GM20431 (cell line): ENCODE data around the gene POLG2.
"Not testable (repeated sequence)": the region's sequence is repeated elsewhere in the genome, so short reads cannot be mapped to it uniquely, and the experiment has no call there.

Experiments used
- in situ Hi-C: fragments of 300-500 bp; cut with MseI, MboI; formaldehyde crosslinking; loops from one replicate; pipeline ENCODE4 v1.15.0; 2020; ENCODE audit warnings: low sequenced_read_pairs; ENCODE audit not compliant: unreplicated experiment

Gene POLG2

DNA sequence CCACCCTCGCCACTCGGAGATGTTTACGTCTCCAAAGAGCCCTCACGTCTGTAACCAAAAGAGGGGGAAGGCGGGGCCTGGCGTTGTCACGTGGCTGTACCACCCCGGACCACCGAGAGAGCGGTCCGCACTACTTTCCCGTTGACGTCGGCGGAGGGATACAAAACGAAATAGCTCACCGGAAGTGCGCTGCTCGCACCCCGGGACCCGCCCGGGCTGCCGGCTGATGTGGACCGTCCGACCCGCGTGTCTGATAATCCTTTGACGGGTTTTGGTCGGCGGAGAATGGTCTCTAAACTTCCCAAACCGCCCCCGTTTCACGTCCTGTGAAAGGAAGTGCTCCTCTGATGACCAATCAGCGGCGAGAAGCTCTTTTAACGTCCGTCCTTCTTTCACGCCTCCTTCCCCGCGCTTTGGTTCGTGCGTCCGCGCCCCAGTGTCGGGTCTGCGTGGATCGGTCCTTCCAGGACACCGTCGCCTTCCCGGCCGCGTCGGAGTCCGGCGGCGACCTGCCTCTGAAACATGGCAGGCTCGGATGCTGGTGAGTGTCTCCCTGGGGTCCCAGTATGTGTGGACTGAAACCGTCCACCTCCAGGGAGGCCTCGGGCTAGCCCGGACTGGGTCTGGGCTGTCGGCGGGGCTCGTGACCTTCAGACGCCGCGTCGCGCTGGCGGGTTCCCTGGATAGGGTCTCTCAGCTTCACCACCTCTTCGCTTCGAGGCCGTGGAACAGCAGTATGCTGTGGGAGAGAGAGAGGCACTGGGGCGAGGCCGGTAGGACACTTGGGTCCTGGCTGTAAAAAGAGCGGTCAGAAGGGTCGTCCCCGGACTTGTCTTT, 9.9 kb upstream of the POLG2 start, which contains the start of gene CEP95:
Gene CEP95 (plus strand): TSS at position 402 of the 837 bp plus-strand sequence. CDS start 121 bp downstream, at position 523.
- in situ Hi-C loops = no loop called here

DNA sequence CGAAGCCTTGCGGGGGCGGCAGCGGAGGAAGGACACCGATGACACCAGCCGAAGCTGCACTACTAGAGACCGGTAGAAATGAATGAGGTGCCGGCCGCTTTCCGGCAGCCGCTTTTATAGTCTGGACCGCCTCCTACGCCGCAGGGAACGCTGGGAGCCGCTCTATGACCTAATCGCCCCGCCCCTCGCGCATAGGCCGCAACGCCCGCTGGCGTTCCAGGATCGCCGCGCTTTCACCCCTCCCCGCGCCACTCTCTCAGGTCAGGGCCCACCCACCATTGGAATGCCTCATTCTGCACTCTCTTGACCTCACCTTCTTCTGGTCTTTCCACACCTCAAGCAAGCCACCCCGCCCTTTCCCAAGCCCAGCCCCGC, 9.3 kb upstream of the POLG2 start, which contains the start of gene DDX5:
Gene DDX5 (minus strand): TSS at position 89 of the 375 bp plus-strand sequence. CDS start 170 bp downstream, outside the sequence.
- in situ Hi-C loops = no loop called here

DNA sequence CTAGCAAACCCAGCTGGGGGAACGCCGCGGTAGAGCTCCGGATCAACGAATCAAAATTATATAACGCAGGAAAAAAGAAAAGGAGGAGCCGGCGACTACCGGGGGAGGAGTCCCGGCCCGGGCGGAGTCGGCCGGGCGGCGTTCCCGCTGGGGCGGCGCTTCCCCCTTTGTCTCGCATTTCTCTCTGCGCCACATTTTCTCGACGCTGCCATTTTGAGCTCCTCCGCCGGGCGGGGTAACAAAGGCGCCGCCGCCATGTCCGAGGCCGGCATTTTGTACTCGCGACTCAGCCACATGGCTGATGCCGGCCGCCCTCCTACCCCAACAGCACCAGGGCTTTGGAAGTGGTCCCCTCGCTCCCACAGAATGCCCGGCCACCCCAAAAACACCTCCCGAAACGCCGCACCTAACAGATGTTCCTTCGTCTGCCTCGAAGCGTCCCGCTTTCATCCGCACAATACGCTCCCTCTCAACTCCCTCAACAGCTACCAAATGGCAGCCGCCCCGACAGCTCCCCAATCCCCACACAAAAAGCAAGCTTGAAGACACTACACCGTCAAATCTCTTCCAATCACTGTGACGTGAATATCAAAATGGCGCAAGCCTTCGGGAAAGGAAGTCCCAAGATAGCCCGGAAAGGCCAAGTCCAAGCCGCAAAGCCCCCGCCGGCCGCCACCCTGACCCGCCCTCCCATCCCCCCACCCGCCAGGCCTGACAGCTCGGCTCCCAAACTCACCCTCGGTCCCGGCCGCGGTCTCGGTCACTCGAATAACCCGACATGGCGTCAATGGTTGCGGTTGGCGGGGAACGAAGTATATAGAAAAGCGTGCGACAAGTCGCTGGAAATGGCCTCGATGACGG, 8.7 kb upstream of the POLG2 start:
- in situ Hi-C loops = no loop called here

DNA sequence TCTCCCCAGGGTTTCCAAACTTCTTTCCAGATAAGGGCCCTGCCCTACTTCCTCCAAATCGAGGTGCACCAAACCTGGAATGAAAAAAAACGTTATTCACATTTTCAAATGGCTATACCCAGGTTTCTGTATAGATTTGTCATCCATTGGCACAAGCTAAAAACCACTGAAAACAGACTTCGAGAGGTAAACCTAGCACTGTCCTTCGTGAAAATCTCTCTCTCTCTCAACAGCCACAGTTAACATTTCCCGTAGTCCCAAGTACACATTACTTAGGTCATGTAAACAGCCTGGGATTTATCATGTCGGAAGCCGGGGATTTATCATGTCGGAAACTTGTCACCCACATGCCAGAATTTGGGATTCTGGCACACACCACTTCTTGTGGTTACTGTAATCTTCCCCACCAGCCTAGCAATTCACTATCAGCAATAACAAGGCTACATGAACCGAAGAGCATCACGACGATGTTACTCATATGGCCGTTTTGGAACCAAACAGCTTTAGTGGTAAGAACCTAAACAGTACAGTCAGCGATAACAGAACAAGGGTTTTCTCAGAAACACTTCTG, 8.0 kb upstream of the POLG2 start:
- in situ Hi-C loops = no loop called here

DNA sequence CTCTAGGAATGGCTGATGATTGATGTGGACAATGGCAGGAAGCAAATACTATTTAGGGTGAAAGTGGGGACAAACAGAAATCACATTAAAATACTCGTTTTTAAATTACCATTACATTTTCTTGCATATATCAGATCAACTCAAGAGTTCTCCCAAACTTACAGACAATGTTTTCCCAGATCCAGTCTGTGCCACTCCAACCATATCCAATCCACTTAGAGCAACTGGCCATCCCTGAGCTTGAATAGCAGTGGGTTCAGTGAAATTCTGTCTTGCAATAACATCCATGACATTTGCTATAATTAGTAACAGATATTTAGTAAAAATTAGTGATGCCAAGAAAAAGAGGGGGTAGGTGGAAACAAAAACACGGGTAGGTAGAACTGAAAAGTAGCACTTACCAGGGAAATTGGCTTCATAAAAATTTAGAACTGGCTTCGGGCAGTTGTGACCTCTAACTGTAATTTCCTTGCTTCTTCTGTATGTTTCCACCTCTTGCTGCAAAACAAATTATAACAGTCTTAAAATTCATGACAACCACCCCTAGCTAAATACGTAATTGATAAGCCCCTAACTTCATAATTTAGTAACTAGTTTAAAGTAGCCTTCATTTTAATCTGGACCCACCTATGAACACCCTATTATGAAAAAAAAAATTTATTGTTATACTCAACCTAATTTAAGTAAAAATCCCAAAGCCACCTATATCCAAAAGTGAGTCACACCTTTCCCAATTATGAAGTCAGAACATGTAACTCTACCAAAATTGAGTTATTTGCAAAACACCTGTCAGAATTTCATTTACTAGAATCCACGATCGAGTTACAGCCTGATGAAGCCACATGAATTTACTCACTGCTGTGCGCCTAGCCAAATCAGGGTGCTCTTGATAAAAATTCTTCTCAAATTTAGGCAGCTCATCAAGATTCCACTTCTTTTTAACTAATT, 7.2 kb upstream of the POLG2 start:
- in situ Hi-C loops = no loop called here

DNA sequence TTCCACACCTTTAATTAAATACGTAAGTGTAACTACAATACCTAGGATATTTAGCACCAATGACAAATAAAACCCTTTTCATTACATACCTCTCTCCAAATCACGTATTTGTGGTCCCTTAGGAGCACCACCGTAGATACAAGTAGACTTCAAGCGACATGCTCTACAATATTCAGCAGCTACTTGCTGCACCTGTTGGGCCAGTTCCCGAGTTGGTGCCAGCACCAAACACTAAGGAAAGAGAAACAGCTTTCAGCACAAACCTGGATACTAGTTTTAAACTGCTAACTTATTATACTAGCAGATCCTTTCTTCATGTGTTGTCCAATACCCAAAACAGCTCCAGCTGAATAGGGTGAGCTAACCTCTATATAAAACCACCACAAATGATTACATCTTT, 6.5 kb upstream of the POLG2 start:
- in situ Hi-C loops = no loop called here

DNA sequence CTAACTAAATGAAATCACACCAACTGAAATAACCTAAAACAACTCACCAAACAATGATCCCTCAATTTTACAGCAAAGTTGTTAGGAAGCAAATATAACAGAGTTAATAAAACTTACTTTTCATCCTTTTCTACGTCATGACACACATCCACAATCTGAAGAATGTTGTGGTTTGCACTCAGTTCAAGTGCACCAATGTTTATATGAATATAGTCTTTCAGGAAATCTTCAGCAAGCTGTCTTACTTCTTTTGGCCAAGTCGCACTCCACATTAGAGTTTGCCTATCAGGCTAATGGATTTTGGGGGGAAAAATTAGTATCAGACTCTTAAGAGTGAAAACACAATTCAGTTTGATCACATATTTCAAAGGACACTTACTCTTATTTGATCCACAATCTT, 6.0 kb upstream of the POLG2 start:
- in situ Hi-C loops = no loop called here

DNA sequence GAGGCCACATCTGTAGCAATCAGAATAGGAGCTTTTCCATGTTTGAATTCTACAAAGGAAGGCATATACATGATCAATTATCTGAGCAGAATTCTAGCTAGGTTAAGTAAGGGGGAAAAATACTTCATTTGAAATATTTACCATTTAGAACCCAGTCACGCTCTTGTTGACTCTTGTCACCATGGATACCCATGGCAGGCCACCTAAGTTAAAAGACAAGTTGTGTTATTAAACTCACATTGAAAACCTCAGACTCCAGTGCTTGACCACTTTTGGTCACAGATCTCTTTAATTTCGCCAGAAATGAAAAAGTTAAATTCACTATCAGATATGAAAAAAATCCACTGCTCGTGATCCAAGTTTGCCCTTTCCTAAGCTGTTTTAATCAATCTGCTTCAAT, 5.2 kb upstream of the POLG2 start:
- in situ Hi-C loops = no loop called here

DNA sequence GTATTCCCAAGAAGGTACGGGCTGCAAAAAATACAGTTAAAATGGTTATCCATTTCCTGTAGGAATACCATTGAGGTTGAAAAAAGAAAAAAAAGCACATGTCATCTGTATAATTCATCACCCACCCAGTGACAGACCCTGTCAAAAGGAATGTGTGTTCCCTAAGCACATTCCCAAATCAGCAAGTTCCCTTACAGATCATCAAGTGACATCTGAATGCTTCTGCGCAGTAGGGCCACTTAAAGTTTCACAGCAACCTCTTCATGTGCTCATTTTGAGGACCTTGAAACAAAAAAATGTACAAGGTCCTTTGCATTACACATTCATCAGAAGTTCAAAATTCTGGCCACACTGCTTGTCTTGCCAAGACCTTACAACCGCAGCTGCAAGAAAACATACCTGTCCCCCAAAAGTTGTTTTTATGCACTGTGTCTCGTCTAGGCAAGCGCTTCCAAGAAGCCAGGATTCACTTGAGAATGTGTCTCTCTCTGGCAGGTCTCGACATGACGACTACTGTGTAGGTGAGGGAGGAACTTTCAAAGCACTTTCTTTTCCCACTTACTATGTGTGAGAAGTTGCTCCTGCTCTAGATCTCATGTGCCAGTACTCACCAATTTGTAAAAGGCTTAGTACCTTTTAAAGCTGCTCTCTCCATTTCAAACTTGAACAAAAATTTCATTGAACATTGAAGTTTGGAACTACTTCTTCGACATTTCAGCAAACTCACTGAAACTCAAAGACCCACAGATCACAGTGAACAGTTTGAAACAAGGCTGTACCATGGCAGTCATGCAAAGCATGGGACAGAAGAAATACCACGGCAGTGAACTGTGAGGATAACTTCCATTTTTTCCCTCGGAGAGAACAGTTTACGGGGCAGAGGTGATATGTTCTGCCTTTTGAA, 4.3 kb upstream of the POLG2 start:
- in situ Hi-C loops = no loop called here

DNA sequence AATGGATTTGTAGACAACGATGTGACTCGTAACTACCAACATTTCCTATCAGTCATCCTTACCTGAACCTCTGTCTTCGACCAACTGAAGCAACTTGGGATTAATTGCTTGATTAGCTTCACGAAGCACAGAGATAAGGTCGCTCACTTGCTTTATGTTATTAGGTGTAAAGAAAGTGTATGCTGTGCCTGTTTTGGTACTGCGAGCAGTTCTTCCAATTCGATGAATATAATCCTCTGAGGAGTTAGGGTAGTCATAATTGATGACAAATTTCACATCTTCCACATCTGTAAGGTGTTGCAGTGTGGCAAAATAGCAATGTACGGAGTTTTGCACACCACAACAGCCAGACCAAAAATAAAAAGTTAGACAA, 3.6 kb upstream of the POLG2 start:
- in situ Hi-C loops = no loop called here

DNA sequence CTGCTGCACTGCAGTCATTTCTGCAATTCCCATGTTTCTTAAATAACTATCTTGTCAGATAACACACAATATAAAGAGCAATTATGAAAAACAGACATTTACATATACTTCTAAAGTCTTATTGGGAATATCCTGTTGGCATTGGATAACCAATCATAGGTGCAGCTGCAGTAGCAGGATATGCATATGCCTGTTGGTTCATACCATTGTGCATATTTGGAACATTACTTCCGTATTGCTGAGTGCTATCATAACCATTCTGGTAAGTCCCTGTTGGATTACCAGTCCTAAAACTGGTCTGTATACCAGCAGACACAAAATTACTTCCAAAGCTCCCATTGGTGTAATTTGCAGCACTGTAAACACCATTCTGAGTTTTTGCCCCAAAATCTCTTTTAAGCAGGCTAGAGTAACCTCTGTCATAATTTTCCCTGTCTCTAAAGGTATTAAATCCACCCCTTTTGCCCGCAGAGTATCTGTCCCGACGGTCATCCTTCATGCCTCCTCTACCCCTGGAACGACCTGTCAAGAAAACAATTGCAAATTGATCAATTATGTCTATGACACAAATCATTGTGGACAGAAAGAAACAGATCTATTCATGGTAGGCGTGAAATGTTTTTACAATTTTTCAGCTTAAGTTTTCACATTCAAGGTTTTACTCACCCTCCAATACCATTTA, 3.1 kb upstream of the POLG2 start:
- in situ Hi-C loops = no loop called here

DNA sequence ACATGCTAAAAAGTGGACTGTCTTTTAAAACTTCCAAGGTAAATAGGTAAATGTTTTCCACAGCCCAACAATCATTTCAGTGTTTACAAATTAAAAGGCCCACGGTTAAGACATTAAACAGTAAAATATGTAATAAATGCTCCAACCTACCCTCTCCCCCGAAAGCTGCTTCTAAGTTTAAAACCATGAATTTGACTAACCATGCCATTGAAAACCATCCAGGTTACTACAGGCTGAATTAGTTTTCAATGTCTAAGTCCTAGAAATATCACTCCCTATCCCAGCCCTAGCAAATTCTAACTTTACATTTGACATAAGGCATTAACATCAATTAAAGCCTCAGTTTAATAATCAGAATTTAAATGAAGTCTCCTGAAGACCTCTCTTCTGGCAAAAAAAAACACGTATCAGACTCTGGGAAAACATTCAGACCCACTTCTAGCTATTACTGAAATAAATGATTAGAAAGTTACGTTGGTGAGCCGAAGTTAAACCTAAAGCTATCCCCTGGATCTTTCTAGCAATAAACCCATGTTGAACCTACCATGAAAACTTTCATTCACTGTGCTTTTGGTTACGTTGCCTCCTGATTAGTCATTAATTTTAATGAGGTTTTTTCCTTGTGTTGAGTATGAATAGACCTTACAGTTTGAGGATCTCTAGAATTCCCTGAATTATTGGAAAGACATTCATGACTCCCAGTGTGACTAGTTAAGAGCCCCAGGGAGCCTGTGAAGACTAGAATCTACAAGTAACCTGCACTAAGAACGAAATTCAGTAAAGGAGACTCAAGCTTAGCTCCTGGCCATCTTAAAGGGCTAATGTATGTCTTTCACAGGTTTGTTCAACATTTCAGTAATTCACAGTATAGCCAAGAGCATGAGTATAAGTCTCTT, 1.7 kb upstream of the POLG2 start:
- in situ Hi-C loops = no loop called here

DNA sequence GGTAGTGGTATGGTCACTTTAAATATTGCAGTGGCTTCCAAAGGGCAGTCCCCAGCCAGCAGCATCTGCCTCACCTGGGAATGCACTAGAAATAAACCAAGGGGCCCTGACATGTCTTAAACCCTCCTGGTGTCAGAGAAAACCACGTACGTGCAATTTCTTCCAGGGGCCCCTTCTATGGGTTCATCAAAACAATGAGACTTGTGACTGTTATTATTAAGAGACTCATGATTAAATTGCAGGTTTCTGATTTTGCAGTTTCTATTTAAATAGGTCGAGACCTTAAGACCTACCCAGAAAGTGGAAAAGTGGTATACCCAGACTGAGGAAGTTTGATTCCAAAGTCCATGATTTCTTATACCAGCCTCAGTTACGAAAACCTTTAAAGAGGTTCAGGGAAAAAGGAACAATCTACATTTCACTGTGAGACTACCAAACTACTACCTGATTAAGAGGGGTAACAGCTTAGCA, 746 bp upstream of the POLG2 start:
- in situ Hi-C loops = no loop called here

DNA sequence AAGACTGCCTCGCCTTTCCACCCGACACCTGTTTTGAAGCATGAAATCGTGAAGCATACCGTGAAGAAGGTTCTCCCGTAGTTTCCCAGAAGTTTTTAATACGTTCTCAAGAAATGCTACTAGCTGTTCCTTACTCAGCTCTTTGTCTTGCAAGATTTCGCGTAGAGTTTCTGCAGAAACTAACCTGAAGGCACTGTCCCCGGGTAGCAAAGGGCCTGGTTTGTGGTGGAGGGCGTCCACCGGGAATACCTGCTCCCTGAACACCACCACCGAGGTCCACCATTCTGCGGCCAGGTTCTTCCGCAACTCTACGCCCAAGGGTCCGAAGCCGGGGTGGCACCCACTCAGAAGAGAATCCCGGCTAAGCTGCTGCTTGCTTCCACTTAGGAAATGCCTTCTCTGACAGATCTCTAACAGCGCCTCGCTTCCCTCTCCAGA, 487 bp downstream of the POLG2 start:
- in situ Hi-C loops = no loop called here

DNA sequence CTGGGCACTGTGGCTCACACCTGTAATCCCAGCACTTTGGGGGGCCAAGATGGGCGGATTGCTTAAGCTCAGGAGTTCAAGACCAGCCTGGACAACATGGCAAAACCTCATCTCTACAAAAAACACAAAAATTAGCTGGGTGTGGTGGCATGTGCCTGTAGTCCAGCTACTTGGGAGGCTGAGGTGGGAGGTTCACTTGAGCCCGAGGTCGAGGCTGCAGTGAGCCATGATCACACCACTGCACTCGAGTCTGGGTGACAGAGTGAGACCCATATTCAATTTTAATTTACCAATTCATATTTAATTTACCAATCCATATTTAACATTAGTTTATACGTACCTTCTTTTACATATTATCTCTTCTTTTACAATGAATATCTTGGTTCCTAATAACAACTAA, 1.6 kb downstream of the POLG2 start:
- in situ Hi-C loops = not testable (repeated sequence)

DNA sequence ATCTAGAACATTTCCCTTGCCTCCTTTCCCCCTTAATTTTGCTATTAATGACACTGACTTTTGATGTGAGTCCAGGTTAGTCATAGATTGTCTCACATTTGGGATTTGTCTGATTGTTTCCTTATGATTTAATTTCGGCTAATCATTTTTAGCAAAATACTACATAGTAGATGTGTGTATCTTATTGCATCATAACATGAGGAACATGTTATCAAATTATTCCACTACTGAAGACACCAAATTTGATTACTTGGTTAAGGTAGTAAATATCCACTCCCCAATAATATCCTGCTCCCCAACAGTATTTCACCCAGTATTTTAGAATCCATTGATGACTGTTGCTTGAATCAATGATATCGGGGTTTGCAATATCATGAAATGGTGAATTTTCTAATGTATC, 2.7 kb downstream of the POLG2 start:
- in situ Hi-C loops = no loop called here

DNA sequence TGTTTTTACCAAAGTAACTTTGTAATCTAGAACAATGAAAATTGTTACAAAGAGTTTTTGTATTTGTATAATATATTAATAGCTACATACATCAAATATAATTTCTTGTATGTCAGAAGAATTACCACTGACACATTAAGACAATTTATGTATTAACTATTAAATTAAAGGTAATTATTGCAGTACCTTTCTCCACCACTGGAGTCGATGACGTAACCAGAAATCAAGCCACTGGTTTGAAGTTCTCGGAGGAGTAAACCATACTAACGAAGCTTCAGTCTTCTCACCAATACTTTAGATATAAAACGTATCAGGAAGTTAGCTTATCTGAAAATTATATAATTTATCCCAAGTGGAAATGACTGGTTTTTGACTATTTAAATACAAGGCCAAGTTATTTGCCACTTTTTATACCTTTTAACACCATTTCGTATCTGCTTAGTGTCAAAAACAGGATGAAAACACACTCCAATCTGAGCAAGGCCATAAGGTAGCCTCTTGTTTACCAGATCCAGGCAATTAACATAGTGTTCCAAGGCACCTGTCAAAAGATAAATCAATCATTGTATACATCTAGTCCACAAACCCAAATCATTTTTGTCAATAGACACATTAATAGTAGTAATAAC, 4.3 kb downstream of the POLG2 start:
- in situ Hi-C loops = no loop called here
